Cardiac muscle cell (in vitro differentiated cells and primary cell): Measurements from ENCODE around the gene ASB11. TPM values are rescaled to one million over a fixed set of nuclear protein-coding genes. Genes with fewer than 3 reads are reported as not detected.

ENCODE experiments used
- DNase-seq, 2 donors: peaks; one replicate each; pipeline versions ENCODE4 v3.0.0 to v3.0.0-alpha.2; 2010 to 2017; ENCODE audit warnings: low read depth in 1 of 2, low spot score in 1 of 2
- H3K27ac ChIP-seq: fragments of 200-600 bp; sonication (generic); 2 replicates; pipeline ENCODE4 v1.5.1; 2016
- H3K27me3 ChIP-seq: fragments of 200-600 bp; sonication (generic); 2 replicates; pipeline ENCODE4 v1.6.0; 2016; ENCODE audit warnings: control low read depth
- H3K36me3 ChIP-seq: fragments of 200-600 bp; sonication (generic); 2 replicates; pipeline ENCODE4 v1.5.1; 2016; ENCODE audit warnings: control low read depth
- H3K4me1 ChIP-seq: fragments of 200-600 bp; sonication (generic); 2 replicates; pipeline ENCODE4 v1.8.1; 2017; ENCODE audit warnings: low read depth, mild to moderate bottlenecking, mixed run types
- H3K4me3 ChIP-seq: fragments of 200-600 bp; sonication (generic); 2 replicates; pipeline ENCODE4 v1.5.1; 2016; ENCODE audit warnings: mild to moderate bottlenecking
- H3K9me3 ChIP-seq: fragments of 200-600 bp; sonication (generic); 2 replicates; pipeline ENCODE4 v1.5.1; 2017; ENCODE audit warnings: low read depth, mild to moderate bottlenecking, control low read depth
- polyA plus RNA-seq: library from polyadenylated mRNA; unstranded; fragments of >200 nt; fragmentation: Nextera tagmentation; extraction: Ambion mirVana; gene quantifications from 2 replicates; pipeline ENCODE4 v1.2.1, GENCODE V29; 2016
- total RNA-seq: library from RNA; depleted of rRNA; stranded (reverse); fragments of >200 nt; gene quantifications from 2 replicates; pipeline ENCODE4 v1.2.3, GENCODE V29; 2016
- TF ChIP-seq, protein P1 (sequence below): IDR thresholded peaks from 2 replicates; pipeline ENCODE4 v1.5.1; 2012; ENCODE audit warnings: low read depth, mild to moderate bottlenecking, low read length

Gene ASB11
- total and polyA plus RNA-seq, 2 experiments from 2014 or later: 0.66 to 1.5 TPM

GRCh38 chrX:15233416-15234015, 81.9 kb downstream of the ASB11 start:
- TF ChIP-seq, protein P1, sequence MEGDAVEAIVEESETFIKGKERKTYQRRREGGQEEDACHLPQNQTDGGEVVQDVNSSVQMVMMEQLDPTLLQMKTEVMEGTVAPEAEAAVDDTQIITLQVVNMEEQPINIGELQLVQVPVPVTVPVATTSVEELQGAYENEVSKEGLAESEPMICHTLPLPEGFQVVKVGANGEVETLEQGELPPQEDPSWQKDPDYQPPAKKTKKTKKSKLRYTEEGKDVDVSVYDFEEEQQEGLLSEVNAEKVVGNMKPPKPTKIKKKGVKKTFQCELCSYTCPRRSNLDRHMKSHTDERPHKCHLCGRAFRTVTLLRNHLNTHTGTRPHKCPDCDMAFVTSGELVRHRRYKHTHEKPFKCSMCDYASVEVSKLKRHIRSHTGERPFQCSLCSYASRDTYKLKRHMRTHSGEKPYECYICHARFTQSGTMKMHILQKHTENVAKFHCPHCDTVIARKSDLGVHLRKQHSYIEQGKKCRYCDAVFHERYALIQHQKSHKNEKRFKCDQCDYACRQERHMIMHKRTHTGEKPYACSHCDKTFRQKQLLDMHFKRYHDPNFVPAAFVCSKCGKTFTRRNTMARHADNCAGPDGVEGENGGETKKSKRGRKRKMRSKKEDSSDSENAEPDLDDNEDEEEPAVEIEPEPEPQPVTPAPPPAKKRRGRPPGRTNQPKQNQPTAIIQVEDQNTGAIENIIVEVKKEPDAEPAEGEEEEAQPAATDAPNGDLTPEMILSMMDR: no peak
- Histone ChIP-seq H3K27ac (no peak overlapping the region), H3K4me3 (no peak overlapping the region), H3K4me1 (no peaks in the 10 kb centered on the region), H3K27me3 (no peaks in the 10 kb centered on the region), H3K36me3 (no peaks in the 10 kb centered on the region), H3K9me3 (no peaks in the 10 kb centered on the region)
- no peak for DNase-seq

Other genes starting within 250 kb of the ASB11 start
- 0.54 TPM in 1 of 2 replicates, not detected in the other for gene ASB9, start 45.6 kb downstream of the ASB11 start, total RNA-seq
- 0.67 TPM in 1 of 2 replicates, not detected in the other for gene ASB9, start 45.6 kb downstream of the ASB11 start, polyA plus RNA-seq
- gene PIGA, start 19.9 kb upstream of the ASB11 start, total RNA-seq: 8.3 and 12.3 TPM in 2 replicates
- 6.6 and 6.7 TPM in 2 replicates for gene PIGA, start 19.9 kb upstream of the ASB11 start, polyA plus RNA-seq
- 0.53 and 1.2 TPM in 2 replicates for gene VEGFD, start 68.8 kb upstream of the ASB11 start, total RNA-seq
- 2.1 TPM in 1 of 2 replicates, not detected in the other for gene VEGFD, start 68.8 kb upstream of the ASB11 start, polyA plus RNA-seq
- gene PIR, start 177.7 kb upstream of the ASB11 start, total RNA-seq: 3.4 and 4.5 TPM in 2 replicates
- 5.3 and 5.9 TPM in 2 replicates for gene PIR, start 177.7 kb upstream of the ASB11 start, polyA plus RNA-seq
- gene BMX, start 185.2 kb upstream of the ASB11 start, total RNA-seq: not detected in 2 replicates
- 0.13 TPM in 1 of 2 replicates, not detected in the other for gene BMX, start 185.2 kb upstream of the ASB11 start, polyA plus RNA-seq